Measurements from ENCODE around the gene PLIN4.
"Not testable (repeated sequence)": the region's sequence is repeated elsewhere in the genome, so short reads cannot be mapped to it uniquely, and the experiment has no call there.

Gene PLIN4, protein sequence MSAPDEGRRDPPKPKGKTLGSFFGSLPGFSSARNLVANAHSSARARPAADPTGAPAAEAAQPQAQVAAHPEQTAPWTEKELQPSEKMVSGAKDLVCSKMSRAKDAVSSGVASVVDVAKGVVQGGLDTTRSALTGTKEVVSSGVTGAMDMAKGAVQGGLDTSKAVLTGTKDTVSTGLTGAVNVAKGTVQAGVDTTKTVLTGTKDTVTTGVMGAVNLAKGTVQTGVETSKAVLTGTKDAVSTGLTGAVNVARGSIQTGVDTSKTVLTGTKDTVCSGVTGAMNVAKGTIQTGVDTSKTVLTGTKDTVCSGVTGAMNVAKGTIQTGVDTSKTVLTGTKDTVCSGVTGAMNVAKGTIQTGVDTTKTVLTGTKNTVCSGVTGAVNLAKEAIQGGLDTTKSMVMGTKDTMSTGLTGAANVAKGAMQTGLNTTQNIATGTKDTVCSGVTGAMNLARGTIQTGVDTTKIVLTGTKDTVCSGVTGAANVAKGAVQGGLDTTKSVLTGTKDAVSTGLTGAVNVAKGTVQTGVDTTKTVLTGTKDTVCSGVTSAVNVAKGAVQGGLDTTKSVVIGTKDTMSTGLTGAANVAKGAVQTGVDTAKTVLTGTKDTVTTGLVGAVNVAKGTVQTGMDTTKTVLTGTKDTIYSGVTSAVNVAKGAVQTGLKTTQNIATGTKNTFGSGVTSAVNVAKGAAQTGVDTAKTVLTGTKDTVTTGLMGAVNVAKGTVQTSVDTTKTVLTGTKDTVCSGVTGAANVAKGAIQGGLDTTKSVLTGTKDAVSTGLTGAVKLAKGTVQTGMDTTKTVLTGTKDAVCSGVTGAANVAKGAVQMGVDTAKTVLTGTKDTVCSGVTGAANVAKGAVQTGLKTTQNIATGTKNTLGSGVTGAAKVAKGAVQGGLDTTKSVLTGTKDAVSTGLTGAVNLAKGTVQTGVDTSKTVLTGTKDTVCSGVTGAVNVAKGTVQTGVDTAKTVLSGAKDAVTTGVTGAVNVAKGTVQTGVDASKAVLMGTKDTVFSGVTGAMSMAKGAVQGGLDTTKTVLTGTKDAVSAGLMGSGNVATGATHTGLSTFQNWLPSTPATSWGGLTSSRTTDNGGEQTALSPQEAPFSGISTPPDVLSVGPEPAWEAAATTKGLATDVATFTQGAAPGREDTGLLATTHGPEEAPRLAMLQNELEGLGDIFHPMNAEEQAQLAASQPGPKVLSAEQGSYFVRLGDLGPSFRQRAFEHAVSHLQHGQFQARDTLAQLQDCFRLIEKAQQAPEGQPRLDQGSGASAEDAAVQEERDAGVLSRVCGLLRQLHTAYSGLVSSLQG (N-terminal part only)

DNA sequence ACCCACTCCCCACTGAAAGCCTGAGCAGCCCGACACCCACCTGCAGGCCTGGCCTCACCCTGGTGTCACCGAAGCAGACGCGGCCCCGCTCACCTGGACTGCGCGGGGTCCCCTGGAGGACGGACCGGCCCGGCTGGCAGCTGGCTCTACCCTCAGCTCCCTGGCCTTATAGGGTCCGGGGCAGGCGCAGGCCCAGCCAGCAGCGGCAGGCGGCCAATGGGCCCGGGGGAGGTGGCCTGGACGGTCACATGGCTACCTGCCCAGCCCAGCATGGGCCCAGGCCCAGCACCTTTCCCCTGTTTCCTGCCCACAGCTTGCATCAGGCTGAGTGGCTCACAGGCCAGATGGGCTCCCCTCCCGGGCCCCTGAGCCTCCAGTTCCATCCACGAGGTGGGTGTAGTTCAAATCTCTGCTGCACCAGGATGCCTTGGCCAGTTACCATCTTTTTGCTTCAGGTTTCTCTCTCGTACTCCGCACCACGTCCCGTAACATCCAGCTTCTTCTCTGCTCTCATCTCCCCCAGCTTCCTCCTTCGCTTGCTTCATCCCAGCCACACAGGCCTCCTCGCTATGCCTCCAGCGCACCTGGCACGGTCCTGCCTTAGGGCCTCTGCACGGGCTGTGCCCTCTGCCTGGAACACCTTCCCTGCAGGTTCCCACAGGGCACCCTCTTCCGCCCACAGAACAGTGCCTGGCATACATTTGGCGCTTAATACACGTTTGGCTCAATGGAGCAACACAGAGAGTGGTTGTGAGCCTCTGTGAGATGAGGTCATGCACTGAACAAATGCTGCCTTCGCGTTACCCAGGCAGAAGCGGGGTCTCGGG is at the start of gene PLIN4:
PLIN4 (minus strand) TSS at position 142 of the 827 bp plus-strand sequence. CDS start 214 bp downstream, outside the sequence.
- DNase-seq: peak in 45 of 56 donors; percentile 4 to 77 (median 33)

DNA sequence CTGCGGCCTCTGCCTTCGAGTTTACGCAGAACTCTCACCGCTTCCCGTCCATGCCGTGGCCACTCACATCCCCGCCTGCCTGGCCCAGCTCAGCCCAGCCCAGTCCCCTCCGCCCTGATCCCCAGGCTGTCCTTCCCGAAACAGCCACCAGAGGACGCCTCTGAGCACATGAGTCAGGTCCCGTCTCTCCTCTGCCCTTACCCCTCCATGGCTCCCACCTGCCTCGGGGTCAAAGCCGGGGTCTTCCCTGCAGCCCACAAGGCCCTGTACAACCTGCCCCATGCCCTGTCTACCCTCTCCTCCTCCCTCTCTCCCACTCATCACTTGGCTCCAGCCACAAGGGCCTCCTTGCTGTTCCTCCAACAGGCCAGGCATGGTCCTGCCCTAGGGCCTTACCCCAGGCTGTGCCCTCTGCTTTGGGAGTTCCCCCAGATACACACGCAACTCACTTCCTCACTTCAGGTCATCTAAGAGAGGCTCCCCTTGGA is 49.3 kb upstream of the PLIN4 start:
- peak in 7 of 56 donors; percentile 3 to 54 (median 16) for DNase-seq

DNA sequence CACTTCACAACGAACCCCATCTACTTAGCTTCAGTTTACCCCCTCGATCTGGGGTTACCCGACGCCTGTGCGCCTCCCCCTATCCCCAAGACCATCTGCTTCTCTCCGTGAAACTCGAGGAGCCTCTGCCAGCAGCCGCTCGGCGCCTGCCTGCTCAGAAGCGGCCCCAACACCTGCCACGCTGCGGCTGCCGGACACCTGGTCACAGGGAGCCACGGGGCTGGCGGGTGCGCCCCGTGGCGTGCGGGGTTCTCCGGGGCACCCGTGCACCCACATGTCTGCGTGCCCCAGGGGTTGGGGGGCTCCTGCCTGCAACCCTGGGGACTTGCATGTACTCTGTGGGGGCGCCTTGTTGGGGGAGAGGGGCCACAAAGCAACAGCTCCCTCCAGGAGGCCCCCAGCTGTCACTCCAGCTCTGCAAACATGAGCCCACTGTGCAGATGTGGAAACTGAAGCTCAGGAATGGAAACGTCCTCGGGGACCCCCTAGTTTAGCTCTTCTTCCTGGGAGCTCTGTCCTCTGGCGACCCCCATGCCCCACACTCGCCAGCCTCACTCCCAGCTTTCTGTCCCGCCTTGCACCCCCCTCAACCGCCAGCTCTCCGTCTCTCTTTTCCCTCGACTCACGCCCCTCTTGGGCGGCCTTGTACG is 48.2 kb upstream of the PLIN4 start:
- DNase-seq: no peak

DNA sequence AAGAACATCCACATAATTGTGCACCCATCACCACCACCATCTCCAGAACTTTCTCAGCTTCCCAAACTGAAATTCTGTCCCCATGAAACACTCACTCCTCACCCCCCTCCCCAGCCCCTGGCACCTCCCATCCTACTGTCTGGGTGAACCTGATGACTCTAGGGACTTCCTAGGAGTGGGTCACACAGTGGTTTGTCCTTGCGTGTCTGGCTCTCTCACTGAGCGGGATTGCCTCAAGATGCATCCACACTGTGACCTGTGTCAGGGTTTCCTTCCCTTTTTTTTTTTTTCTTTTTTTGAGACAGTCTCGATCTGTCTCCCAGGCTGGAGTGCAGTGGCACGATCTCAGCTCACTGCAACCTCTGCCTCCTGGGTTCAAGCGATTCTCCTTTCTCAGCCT is 45.3 kb upstream of the PLIN4 start:
- not testable (repeated sequence) for DNase-seq

DNA sequence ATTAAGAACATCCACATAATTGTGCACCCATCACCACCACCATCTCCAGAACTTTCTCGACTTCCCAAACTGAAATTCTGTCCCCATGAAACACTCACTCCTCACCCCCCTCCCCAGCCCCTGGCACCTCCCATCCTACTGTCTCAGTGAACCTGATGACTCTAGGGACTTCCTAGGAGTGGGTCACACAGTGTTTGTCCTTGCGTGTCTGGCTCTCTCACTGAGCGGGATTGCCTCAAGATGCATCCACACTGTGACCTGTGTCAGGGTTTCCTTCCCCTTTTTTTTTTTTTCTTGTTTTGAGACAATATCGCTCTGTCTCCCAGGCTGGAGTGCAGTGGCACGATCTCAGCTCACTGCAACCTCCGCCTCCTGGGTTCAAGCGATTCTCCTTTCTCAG is 43.8 kb upstream of the PLIN4 start:
- not testable (repeated sequence) for DNase-seq

DNA sequence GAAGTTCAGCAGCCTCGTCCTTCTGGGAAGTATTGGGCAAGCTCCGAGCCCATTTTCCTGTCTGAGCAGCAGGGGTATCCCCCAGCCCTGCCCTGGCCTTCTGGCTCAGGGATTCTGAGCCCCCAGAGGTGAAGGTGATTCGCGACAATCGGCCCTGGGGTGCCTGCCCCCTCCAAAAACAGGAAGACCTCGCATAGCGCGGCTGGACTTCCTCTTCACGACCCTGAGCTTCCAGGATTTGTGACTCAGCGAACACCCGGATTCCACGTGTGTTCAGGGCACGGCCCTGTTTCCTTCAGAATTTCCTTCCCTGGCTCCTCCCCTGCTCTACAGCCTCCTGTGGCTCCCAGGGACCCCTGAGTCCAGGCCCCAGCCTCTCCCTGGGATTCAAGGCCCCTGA is 41.3 kb upstream of the PLIN4 start, which contains the start of gene SEMA6B:
SEMA6B (minus strand) TSS at position 116 of the 400 bp plus-strand sequence. CDS start 1,227 bp downstream, outside the sequence.
- DNase-seq: peak in 5 of 56 donors; percentile 3 to 31 (median 17)

DNA sequence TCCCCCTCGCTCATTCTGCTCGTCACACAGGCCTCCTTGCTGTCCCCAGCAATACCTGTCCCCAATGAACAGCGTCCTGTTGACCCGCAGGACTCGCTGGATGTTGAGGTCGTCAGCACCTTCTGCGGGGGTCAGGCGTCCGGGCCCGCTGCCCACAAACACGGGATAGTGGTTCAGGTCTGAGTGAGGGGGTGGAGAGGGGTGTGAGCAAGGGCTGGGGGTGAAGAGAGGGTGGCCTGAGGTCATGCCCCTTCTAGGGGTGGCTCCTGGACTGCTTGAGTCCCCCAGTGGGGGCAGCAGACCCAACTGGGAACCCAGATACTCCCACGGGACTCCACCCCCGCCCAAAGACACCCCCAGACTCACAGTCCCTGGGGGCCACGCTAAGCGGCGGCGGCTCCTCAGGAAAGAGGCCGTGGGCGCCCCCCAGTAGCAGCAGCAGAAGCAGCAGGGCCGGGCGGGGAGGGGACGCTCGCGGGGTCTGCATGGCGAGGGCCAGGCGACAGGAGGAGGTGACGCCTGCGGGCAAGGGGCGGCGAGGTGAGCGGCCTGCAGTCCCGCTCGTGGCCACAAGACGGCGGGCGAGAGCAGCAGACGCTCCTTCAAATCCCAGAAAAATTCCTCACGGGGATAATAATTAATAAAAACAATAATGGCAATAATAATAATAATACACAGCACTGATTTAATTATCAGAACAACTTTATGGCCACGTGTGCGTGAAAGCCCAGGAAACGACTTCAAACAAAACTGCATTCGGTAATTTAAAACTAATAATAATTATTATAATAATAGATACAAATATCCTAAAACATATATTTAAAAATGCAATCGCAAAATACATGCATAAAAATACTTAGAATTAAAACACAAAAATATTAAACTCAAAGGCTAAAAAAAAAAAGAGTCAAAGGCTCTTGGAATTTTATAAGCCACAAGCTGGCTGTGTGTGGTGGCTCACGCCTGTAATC is 40.0 kb upstream of the PLIN4 start:
- DNase-seq: peak in 4 of 56 donors; percentile 4 to 21 (median 11)

DNA sequence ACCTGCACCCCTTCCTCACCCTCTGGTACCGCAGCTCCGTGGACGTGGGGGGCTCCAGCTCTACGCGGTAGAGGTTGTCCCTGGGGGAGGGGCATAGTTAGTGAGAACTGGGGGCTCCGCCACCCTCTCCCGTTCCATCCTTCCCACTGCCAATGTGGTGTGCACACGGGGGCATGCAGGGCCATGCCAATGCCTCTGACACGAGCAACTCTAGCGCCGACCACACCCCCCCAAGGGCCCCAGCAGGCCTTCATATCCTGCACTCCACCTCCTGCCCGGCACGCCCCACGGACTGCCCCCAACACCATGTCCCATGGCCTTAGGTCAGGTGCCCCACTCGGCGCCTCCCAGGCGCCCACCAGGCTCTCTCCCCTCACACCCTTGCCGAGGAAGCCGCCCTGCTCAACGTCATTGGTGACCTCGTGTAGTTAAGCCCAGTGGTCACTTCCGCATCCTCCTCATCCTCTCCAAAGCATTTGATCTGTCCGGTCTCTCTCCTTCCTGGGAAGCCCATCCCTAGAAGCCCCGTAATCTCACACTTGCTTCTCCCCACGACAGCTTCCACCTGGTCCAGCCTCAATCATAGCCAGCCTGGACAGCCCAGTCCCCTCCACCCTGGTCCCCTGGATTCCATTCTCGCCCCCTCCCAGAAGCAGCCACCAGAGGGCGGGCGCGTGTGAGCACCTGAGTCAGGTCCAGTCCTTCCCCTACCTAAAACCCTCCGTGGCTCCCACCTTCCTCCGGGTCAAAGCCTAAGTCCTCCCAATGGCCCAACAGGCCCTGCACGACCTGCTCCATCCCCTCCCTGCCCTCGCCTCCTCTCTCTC is 39.1 kb upstream of the PLIN4 start:
- no peak for DNase-seq

DNA sequence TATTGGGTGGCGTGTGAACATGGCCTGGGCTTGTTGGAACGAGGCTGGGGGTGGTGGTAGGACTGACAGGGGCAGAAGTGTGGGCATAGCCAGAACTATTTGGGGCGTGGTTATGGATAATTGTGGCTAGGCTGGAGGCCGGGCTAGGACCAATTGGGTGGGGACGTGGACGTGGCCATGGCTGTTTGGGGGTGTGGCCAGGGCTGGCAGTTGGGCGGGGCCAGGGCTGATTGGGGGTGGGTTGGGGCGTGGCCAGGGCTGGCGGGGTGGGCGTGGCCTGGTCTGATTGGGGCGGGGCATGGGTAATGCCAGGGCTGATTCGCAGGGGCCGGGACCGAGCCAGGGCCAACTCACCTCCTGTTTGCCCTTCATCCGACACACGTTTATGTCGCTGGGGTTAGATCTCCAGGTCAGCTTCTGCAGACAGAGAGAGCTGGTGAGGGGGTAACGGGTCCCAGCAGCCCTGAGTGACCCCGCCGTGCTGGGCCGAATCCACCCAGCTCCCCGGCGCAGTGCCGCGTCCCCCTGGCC is 38.4 kb upstream of the PLIN4 start:
- DNase-seq: peak in 1 of 56 donors; percentile 42

DNA sequence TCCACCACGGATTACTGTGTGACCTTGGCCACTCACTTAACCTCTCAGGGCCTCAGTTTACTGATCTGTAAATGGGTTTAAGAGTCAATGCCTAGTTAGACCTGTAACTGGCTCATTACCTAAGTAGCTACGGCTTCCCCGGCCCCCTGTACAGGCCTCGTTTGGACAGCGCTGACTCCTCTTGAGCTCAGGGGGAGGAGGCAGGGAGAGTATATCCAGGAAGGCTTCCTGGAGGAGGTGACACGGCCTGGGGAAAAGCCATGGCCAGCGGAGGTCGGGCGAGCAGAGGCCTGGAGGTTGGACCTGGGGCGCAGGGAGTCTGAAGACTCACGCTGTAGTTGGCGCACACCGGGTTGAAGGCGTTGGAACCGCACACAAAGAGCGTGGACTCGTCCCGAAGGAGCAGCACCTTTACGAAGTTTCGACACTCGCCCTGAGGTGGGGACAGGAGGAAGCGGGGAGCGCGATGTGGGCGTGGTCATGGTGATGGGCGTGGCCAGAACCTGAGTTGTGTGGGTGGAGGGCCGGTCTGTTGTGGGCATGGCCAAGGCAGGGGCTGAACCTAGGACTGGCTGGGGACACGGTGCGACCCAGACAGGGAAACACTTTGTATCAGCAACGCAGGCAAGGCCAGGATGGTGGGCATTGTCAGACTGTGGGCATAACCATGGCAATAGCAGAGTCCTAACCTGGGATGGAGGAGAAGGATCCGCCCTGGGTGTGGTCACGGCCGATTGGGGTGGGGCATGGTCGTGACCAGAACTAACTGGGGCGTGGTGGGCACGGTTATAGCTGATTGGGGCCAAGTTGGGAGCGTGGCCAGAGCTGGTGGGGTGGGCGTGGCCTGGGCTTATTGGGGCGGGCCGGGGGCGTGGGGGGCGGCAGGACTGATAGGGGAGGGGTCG is 37.6 kb upstream of the PLIN4 start:
- no peak for DNase-seq

DNA sequence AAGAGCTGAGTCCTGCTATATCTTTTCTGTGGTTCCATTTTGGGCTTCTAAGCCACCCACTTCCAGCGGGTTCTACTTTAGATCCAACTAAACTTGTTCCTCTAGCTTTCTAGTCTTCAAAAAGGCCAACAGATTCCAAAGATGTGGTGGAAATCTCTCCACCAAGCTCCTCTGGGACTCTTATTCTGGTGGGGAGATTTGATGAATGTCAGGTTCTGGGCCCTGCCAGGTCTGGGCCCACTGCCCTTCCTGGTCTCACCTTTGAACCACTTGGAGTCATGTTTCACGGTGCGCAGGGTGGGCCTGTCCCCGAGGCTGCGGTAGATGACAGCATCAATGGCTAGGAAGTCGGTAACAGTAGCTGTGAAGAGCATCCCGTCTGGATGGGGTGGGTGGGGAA is 36.4 kb upstream of the PLIN4 start:
- DNase-seq: no peak

DNA sequence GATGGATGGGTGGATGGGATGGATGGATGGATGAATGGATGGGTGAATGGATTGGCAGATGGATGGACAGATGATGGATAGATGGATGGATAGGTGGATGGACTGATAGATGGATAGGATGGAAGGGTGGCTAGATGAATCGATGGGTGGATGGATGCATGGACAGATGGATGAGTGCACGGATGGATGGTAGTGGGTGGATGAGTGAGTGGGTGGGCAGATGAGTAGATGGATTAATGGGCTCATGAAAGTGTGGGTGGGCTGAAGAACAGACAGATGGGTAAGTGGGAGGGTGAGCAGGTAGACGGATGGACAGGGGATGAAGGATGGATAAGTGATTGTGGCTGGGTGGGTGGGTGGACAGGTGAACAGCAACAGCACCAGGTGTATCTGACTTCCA is 35.5 kb upstream of the PLIN4 start:
- no peak for DNase-seq

DNA sequence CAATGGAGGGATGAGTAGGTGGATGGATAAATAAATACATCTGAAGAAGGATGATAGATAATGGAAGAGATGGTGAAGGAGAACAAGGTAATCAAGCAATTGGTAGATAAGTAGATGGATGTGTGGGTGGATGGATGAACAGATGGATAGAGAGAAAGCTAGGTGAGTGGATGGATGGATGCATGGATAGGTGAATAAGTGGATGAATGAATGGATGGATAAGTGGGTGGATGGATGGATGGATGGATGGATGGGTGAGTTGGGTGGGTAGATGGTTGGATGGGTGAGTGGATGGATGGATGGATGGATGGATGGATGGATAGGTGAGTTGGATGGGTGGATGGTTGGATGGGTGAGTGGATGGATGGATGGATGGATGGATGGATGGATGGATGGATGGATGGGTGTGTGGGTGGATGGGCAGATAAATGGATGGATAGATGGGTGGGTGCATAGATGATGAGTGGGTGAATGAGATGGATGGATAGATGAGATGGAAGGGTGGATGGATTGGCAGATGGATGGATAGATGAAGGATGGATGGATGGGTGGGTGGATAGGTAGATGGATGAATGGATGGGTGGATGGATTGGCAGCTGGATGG is 34.9 kb upstream of the PLIN4 start:
- DNase-seq: no peak

DNA sequence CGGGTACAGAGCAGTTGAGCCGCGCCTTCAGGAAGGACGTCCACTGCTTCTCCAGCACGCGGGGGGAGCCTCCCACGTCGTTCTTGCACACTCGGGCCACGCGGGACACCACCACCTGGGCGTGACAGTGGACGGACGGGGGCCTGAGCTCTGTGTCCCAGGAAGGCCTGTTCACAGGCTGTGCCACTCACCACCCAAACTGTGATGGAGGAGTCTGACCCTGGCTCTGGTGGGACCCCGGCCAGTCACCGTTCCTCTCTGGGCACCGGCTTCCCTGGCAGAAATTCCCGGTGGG is 34.2 kb upstream of the PLIN4 start:
- DNase-seq: no peak

DNA sequence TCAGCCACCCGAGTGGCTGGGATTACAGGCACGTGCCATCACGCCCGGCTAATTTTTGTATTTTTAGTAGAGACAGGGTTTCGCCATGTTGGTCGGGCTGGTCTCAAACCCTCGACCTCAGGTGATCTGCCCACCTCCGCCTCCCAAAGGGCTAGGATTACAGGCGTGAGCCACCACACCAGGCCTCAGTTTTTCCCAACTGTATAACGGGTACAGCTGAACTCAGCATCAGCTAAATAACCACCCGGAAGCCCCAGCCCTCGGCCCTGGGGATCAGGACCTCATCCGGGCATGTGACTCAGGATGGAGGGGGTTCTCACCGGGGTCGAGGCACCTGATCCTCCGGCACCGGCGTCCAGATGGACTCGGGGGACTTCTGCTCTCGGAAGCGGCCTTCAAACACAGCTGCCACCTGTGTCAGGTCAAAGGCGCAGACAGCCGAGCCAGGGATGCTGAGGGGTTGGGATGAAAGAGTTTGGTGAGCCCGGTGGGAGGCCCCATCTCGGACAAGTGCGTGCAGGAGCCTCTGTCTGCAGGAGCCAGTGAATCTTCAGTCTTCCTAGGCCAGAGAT is 32.3 kb upstream of the PLIN4 start:
- DNase-seq: no peak
